Measurements from ENCODE around the gene ZCCHC7. TPM values are rescaled to one million over a fixed set of nuclear protein-coding genes. Genes with fewer than 3 reads are reported as not detected.

The ZCCHC7 gene
- total and polyA plus RNA-seq, 2 experiments from 2014 or later = 29.8 to 38.8 TPM

DNA sequence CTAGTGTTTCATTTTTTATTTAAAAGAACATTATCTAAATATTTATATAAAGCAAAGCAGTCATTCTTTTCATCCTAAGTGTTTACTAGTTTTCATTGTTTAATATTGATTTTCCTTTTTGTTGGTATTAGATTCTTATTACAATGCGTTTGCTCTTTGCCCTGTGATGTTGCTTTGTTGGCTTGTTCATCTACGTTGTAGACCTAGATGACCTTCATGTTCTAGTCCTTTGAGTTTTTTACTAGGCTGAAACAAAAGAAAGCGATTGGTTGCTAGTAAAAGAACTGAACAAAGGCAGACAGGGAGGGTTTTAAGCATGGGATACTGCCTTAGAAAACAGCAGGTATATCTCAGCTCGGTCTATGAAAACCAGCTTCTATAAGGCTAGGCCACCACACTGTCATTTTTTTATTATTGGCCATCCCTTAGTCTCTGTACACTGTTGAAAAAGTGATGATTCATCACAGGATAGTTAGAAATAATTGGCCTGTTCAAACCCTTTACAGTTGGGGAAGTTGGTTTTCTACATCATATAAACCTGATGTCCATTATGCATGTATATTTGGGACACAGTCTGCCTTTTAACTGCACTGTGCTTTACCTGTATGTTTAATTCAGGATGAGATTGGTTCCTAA lies 119.0 kb downstream of the ZCCHC7 start:
- Histone ChIP-seq H3K4me1 (ENCODE audit: insufficient read depth) (peaks cover 49% of the 10 kb centered on the region), H3K27ac (ENCODE audit: low read depth) (no peak overlapping the region), H3K27me3 (ENCODE audit: insufficient read depth) (no peaks in the 10 kb centered on the region), H3K4me3 (no peak overlapping the region), H3K9me2 (ENCODE audit: insufficient read depth) (no peaks in the 10 kb centered on the region), H3F3A (replicated peaks; ENCODE audit: low read depth) (no peaks in the 10 kb centered on the region), H3K36me3 (ENCODE audit: insufficient read depth) (no peaks in the 10 kb centered on the region), H4K20me1 (replicated peaks; ENCODE audit: insufficient read depth) (no peaks in the 10 kb centered on the region), H3K79me2 (replicated peaks; ENCODE audit: insufficient read depth) (peaks cover 10% of the 10 kb centered on the region; the same call in 1 of the 2 replicates), H2AFZ (no peak overlapping the region), H3K4me2 (no peak overlapping the region)
- H3K4me1 Mint-ChIP-seq = peaks cover 58% of the 10 kb centered on the region
- H3K27ac Mint-ChIP-seq = no peak overlapping the region
- H3K27me3 Mint-ChIP-seq (ENCODE audit: insufficient read depth, low read depth, poor library complexity) = no peaks in the 10 kb centered on the region
- peaks cover 3% of the 10 kb centered on the region; the same call in 1 of the 3 replicates for H3K36me3 Mint-ChIP-seq (ENCODE audit: low read depth)
- H3K4me3 Mint-ChIP-seq = no peak overlapping the region
- no peaks in the 10 kb centered on the region for H3K9me3 Mint-ChIP-seq
- ATAC-seq = peak; percentile 52
- TF ChIP-seq NANOG (IDR thresholded peaks at IDR 0.05; ENCODE audit: borderline replicate concordance) (no peak), STAT1 (IDR thresholded peaks at IDR 0.05; ENCODE audit: unreplicated experiment) (no peak), ZNF331 (CRISPR knock-in tag; IDR thresholded peaks at IDR 0.05; ENCODE audit: low read depth) (no peak), EZH2 (IDR thresholded peaks at IDR 0.05; ENCODE audit: low read depth, unreplicated experiment) (no peak), JUNB (IDR thresholded peaks at IDR 0.05; ENCODE audit: unreplicated experiment) (no peak), CREB1 (CRISPR knock-in tag; IDR thresholded peaks at IDR 0.05; ENCODE audit: low read depth) (no peak), ZNF114 (CRISPR knock-in tag; IDR thresholded peaks at IDR 0.05) (no peak), POLR2AphosphoS5 (IDR thresholded peaks at IDR 0.05; ENCODE audit: low read depth) (no peak), EZH2phosphoT487 (IDR thresholded peaks at IDR 0.05; ENCODE audit: unreplicated experiment) (no peak)
- TF ChIP-seq, protein P1, sequence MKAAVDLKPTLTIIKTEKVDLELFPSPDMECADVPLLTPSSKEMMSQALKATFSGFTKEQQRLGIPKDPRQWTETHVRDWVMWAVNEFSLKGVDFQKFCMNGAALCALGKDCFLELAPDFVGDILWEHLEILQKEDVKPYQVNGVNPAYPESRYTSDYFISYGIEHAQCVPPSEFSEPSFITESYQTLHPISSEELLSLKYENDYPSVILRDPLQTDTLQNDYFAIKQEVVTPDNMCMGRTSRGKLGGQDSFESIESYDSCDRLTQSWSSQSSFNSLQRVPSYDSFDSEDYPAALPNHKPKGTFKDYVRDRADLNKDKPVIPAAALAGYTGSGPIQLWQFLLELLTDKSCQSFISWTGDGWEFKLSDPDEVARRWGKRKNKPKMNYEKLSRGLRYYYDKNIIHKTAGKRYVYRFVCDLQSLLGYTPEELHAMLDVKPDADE (IDR thresholded peaks at IDR 0.05) = no peak
- TF ChIP-seq, protein P2, sequence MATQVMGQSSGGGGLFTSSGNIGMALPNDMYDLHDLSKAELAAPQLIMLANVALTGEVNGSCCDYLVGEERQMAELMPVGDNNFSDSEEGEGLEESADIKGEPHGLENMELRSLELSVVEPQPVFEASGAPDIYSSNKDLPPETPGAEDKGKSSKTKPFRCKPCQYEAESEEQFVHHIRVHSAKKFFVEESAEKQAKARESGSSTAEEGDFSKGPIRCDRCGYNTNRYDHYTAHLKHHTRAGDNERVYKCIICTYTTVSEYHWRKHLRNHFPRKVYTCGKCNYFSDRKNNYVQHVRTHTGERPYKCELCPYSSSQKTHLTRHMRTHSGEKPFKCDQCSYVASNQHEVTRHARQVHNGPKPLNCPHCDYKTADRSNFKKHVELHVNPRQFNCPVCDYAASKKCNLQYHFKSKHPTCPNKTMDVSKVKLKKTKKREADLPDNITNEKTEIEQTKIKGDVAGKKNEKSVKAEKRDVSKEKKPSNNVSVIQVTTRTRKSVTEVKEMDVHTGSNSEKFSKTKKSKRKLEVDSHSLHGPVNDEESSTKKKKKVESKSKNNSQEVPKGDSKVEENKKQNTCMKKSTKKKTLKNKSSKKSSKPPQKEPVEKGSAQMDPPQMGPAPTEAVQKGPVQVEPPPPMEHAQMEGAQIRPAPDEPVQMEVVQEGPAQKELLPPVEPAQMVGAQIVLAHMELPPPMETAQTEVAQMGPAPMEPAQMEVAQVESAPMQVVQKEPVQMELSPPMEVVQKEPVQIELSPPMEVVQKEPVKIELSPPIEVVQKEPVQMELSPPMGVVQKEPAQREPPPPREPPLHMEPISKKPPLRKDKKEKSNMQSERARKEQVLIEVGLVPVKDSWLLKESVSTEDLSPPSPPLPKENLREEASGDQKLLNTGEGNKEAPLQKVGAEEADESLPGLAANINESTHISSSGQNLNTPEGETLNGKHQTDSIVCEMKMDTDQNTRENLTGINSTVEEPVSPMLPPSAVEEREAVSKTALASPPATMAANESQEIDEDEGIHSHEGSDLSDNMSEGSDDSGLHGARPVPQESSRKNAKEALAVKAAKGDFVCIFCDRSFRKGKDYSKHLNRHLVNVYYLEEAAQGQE (IDR thresholded peaks at IDR 0.05; ENCODE audit: unreplicated experiment) = no peak
- TF ChIP-seq, protein P3, sequence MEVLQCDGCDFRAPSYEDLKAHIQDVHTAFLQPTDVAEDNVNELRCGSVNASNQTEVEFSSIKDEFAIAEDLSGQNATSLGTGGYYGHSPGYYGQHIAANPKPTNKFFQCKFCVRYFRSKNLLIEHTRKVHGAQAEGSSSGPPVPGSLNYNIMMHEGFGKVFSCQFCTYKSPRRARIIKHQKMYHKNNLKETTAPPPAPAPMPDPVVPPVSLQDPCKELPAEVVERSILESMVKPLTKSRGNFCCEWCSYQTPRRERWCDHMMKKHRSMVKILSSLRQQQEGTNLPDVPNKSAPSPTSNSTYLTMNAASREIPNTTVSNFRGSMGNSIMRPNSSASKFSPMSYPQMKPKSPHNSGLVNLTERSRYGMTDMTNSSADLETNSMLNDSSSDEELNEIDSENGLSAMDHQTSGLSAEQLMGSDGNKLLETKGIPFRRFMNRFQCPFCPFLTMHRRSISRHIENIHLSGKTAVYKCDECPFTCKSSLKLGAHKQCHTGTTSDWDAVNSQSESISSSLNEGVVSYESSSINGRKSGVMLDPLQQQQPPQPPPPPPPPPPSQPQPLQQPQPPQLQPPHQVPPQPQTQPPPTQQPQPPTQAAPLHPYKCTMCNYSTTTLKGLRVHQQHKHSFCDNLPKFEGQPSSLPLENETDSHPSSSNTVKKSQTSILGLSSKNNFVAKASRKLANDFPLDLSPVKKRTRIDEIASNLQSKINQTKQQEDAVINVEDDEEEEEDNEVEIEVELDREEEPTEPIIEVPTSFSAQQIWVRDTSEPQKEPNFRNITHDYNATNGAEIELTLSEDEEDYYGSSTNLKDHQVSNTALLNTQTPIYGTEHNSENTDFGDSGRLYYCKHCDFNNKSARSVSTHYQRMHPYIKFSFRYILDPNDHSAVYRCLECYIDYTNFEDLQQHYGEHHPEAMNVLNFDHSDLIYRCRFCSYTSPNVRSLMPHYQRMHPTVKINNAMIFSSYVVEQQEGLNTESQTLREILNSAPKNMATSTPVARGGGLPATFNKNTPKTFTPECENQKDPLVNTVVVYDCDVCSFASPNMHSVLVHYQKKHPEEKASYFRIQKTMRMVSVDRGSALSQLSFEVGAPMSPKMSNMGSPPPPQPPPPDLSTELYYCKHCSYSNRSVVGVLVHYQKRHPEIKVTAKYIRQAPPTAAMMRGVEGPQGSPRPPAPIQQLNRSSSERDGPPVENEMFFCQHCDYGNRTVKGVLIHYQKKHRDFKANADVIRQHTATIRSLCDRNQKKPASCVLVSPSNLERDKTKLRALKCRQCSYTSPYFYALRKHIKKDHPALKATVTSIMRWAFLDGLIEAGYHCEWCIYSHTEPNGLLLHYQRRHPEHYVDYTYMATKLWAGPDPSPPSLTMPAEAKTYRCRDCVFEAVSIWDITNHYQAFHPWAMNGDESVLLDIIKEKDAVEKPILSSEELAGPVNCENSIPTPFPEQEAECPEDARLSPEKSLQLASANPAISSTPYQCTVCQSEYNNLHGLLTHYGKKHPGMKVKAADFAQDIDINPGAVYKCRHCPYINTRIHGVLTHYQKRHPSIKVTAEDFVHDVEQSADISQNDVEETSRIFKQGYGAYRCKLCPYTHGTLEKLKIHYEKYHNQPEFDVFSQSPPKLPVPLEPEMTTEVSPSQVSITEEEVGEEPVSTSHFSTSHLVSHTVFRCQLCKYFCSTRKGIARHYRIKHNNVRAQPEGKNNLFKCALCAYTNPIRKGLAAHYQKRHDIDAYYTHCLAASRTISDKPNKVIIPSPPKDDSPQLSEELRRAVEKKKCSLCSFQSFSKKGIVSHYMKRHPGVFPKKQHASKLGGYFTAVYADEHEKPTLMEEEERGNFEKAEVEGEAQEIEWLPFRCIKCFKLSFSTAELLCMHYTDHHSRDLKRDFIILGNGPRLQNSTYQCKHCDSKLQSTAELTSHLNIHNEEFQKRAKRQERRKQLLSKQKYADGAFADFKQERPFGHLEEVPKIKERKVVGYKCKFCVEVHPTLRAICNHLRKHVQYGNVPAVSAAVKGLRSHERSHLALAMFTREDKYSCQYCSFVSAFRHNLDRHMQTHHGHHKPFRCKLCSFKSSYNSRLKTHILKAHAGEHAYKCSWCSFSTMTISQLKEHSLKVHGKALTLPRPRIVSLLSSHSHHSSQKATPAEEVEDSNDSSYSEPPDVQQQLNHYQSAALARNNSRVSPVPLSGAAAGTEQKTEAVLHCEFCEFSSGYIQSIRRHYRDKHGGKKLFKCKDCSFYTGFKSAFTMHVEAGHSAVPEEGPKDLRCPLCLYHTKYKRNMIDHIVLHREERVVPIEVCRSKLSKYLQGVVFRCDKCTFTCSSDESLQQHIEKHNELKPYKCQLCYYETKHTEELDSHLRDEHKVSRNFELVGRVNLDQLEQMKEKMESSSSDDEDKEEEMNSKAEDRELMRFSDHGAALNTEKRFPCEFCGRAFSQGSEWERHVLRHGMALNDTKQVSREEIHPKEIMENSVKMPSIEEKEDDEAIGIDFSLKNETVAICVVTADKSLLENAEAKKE (CRISPR knock-in tag; IDR thresholded peaks at IDR 0.05) = no peak
- DNase-seq (ENCODE audit: low spot score) = peak; percentile 29
